HUDEP-2 (cell line): ENCODE results near the gene TOX2.
"Not testable (repeated sequence)": the region's sequence is repeated elsewhere in the genome, so short reads cannot be mapped to it uniquely, and the experiment has no call there.

Experiments used
- DNase-seq, 76 experiments: peaks; one replicate each; lab custom pipeline; 2025; ENCODE audit not compliant: unreplicated experiment in 76 of 76; lab: John Stamatoyannopoulos, UW

Gene TOX2

DNA sequence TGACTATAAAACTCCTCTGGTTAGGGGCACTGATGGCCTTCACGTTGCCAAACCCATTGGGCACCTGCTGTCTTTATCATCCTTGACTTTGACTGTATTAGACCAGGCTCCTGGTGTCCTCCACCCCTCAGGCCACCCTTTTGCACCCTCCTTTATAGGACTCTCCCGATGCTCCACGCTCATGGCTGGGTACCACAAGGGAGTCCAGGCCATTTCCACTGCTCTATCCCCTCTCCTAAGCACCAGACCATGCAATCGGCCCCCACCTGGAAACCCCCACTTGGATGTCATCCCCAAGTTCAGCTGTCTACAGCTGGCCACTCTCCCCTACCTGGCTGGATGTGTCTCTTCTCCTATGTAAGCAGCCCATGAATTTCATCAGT is 115.2 kb downstream of the TOX2 start:
- no peak for DNase-seq

DNA sequence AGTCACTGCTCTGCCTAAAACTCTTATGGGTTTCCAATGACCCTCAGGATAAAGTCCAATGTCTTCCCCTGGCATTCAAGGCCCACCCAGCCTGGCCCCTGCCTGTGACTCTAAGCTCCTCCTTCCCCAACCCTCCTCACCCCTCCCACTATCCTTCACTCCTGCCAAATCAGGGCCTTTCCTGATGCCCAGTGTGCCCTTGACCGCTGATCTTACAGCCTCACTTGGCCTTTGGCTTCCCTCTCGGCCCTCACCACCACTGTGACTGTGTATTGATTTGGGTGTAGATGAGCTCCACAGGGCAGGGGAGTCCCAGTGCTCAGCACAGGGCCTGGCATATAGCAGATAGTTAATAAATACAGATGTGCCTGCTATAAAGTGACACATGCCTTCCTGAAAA is 115.7 kb downstream of the TOX2 start:
- no peak for DNase-seq

DNA sequence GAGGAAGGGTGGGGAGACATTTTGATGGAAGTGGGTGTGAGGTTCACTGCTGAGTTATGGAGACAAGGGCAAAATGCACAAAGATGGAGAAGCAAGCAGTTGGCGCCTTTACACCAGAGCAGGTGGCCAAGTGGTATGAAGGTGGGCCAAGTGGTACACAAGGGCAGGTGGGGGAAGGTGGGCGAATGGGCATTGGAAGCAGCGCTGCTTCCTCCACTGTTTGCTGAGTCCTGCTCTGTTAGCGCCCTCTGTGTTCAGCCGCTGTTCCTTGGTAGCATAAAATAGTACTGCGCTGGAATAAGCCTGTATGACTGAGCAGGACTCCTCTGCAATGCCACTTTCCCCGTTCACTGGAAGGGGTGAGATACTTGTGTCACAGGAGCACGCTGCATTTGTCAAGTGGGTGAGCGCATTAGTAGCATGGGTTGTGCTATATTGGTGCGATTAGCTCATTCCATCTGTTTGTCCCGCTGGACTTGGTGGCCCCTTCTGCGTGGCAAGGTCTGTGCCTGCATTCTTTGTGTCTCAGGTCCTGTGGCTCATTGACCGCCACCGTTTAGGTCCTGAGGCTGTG is 116.4 kb downstream of the TOX2 start:
- DNase-seq = no peak

DNA sequence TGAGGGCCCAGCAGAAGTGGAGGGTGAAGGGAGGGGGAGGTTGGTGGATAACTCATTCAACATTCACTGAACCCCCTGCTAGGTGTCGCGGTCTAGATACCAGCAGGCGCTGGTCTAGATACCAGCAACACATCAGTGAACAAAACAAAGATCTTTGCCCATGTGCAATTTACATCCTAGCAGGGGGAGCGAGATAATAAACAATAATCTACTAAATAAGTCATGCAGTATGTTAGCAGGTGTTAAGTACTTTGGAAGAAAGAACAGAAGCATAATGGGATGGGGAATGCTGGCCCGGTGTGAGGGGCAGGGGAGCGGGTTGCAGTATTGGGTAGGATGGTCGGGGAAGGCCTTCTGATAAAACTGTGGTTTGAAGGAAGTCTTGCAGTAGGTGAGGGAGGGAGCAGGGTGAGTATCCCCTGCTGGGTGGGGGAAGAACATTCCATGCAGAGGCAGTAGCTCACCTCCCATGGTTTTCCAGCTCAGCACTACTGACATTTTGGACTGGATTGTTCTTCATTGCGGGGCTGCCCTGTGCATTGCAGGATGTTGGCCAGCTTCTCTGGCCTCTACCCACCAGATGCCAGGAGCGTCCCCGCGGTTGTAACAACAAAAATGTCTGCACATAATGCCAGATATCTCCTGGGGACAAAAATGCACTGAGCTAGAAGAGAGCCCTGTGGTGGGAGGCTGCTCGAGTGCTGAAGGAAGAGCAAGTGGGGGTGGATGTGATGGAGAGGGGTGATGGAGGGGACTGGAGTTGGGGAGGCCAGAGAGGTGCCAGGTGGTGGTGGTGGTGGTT is 117.3 kb downstream of the TOX2 start:
- no peak for DNase-seq

DNA sequence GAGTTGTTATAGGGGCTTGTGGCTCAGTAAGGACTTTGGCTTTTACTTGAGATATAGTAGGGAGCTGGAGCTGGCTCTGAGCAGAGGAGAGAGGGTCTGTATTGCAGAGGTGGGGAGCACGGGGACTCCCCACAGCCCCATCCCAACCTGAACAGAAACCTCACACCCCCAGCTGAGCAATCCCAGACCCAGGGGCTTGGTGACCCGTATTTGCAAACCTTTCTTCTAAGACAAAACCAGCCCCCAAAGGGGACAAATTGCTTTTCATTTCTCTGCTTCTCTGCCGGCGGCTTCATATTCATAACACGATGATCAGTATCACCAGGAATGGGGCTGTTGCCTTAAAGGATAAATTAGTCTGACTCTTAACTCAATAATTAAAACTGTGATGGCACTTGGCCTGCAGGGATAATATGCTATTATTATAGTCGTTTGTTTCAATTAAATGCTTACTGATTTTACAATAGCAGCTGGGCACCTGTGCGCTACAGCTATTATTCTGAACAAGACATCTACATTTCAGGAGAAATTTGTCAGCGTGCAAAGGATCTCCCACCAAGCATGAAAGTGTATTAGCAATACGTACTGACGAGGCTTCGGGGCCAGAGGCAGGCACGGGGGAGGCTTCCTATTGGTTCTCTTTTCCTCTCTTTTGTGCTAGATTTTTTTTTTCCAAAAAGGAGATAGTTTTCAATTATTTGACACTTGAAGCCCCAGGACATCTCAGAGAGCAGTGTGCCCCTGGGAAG is 118.1 kb downstream of the TOX2 start:
- no peak for DNase-seq

DNA sequence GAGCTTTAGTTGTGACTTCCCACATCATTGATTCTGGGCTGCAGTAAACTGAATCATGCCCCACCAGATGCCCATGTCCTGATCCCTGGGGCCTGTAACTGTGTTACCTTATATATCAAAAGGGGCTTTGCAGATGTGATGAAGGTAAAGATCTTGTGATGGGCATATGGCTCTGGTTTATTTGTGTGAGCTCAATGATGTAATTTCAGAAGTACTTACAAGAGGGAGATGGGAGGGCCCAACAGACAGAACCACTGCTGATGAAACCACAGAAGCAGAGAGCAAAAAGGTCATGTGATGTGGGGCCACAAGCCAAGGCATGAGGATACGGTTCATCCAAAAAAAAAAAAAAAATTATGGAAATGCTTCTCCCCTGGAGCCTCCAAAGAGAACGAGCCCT is 118.7 kb downstream of the TOX2 start:
- no peak for DNase-seq

DNA sequence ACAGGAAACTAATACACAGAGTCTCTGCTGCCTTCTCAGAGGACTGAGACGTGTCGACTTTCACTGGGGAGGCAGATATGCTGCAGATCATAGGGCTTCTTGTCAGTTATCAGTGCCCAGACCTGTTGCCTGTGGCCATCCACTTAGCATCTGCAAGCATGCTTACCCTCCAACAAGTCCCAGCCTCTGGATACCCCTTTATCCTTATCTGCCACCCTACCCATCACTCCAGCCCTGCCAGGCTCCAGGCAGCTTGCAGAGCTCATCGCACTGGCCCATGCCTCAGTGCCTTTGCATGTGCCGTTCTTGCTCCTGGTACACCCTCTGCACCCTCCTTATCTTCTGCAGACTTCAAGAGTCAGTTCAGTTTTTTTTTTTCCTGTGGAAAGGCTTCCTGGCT is 119.2 kb downstream of the TOX2 start:
- DNase-seq = no peak

DNA sequence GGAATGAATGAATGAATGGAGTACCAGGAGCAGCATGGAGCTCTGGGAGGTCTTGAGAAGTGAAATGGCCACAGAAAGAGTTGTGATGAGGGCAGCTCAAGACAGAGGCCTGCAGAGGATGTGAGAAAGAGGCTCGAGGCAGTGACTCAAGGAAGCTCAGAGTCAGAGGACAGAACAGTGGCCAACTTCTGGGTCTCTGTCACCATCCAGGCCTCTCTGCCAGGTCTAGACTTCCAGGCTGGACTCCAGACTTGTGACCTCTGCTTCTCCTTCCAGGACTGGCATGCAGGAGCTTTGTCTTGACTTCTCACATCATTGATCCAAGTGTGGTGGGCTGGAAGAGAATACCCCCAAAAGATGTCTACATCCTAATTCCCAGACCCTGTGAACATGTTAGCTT is 119.8 kb downstream of the TOX2 start:
- DNase-seq = no peak

DNA sequence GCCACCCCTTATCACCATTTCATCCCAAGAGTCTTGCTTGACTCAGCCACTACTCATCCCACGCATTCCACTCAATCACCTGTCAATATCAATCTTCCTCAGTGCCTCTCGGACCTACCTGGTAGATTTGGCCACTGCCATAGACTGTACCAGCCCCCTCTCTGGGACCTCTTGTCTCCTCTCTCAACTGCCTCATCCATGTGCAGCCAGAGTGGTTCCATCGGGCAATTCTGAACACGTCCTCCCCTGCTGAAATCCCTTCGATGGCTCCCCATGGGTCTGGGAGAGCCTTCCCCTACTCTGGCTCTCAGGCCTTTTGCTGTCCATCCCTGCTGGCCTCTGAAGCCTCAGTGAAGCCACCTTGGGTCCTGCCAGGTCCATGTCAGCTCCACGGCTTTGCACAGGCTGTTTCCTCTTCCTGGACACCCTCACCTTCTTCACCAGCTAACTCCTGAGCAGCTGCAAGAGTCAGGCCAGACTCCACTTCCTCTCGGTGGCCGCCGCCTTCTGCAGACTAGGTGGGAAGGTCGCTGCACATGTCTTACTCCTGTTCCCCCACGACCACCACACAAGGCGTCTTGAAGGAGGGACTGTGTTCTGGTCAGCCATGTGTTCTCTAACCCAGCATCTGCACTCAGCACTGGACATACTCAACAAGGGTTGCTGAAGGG is 120.4 kb downstream of the TOX2 start:
- DNase-seq = no peak

DNA sequence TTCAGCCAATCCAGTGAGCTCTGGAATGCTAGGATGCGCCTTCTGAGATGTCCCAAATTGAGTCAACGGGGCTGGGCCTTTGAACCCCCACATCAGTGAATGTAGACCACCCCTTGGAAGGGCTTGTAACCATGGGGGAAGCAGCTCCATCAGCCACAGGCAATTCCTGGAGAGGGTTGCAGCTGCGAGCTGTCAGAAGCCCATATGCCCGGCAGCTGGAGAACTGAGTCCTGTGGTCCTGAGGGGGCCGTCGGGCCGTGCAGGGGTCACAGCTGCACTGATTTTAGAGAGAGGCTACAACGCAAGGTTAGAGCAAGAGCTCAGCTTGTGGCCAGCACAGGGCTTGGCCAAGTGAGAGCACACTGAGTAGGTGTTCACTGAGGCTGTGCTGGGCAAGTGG is 121.3 kb downstream of the TOX2 start:
- no peak for DNase-seq

DNA sequence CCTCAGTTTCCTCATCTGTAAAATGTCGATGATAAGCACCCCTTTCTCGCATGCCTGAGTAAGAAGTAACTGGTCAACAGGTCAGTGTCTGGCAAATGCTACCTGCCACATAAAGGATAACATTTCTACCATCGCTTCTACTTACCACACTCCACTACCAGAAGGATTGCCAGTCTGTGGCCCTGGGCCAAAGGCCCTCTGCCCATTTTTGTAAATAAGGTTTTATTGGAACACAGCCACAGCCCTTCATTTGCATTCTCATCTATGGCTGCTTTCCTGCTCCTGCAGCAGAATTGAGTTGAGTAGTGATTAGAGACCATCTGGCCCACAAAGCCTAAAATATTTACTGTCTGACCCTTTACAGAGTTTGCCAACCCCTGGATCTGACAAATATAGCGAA is 121.8 kb downstream of the TOX2 start:
- DNase-seq = no peak

DNA sequence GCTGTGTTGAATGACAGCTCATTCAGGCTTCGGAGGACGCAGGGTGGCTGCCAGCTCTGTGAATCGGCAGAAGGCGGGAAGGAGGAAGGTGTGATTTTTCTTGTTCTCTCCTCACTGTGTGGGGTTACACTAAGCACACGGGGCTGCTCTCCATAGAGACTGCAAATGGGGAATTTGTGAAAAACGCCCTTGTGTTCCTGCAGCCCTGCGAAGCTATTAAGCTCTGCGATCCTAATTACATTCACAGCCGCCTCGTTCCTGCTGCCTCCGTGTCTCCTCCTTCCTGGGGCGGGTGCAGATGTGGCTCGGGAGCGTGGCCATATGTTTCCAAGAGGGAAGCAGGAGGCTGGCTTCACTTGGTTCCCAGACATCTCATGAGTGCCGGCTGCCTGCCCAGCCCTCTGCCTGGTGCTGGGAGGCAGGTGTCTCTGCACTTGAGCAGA is 124.0 kb downstream of the TOX2 start:
- DNase-seq = no peak

DNA sequence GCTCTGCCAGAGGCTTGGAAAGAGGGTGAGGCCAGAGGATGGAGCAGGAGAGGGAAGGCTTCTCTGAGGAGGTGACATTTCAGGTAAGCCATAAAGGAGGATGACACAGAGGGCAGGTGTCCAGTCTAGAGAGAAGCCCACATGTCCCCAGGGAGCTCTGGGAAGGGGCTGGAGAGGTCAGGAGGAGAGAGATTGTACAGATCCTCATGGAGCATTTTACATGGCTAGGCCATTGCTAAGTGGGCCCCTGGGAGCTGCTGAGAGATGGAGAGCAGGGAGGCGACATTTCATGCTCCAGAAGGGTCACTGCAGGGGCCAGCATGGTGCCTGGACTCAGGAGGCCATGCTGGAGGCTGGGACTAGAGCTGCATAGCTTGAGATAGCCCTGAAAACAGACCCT is 124.5 kb downstream of the TOX2 start:
- DNase-seq = no peak

DNA sequence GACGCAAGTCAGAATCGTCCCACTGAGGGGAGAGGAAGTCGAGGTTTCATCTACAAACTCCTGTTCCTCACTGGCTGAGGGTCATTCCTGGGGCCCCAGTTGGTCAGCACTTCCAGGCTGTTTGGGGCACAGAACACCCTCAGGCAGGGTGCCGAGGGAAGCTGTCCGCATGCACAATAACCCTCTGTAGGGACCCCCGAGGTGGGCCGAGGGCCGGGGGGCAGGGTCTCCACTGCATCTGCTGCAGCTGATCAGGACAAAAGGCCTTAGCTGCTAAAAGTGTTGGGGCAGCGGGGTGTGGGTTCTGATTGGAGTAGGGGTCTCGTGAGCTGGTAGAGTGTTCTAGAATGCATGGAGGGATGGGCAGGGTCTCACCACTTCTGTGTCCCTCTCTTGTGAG is 125.1 kb downstream of the TOX2 start:
- DNase-seq = no peak

DNA sequence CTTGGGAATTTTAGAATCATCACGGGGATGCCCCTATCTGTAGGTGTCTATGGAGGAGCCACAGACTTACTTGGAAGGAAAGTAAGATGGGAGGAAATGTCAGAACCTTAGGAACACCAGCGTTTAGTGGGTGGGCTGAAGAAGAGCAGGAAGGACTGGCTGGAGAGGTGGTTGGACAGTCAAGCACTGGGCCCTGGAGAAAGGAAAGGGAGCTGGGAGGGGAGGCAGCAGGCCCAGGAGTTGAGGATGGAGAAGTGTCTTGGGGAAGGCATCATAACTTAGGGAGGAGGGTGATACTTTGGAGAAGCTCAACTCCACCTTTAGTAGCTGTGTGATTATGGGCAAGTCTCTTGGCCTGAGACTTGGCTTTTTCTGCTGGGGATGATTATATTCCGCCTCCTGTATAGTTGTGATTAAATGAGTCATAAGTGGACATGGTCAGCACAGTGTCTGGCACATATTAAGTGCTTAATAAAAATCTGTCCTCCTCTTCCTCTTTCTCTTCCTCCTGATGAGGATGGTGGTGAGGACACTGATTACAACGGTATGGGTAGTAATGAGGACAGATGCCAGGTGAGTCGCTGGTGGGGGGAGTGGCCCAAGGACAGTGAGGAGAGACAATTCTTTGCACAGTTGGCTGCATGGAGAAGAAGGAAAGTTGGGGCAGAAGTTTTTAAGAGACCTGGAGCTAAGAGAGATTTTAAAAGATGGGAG is 125.7 kb downstream of the TOX2 start:
- DNase-seq = no peak

DNA sequence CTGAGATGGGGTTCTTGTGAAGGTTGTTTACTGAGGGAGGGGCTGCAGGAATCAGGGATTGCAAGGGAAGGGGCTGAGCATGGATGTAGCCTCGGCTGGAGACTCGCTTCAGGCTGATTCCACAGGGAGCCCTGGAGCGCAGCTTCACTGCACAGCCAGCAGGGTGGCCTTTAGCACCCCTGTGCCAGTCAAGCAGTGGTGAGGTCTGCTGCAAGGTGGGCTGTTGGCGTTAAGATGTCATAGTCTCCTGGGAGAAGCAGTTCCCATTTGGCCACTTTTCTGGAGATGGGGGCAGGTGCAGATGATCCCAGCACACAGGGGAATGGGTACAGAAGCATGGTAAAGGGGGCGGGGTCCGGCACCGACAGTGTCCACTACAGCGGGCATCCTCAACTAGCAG is 126.3 kb downstream of the TOX2 start:
- DNase-seq = no peak

DNA sequence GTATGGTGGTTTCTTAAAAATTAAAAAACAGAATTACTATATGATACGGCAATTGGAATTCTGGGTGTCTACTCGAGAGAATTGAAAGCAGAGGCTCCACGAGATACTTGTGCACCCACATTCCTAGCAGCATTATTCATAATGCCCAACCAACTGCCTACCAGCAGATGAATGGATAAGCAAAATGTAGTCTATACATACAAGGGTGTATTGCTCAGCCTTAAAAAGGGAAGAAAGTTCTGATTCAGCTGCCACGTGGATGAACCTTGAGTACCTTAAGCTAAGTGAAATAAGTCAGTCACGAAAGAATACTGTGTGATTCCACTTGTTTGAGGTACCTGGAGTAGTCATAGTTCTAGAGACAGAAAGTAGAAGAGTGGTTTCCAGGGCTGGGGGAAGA is 130.1 kb downstream of the TOX2 start:
- DNase-seq = not testable (repeated sequence)

DNA sequence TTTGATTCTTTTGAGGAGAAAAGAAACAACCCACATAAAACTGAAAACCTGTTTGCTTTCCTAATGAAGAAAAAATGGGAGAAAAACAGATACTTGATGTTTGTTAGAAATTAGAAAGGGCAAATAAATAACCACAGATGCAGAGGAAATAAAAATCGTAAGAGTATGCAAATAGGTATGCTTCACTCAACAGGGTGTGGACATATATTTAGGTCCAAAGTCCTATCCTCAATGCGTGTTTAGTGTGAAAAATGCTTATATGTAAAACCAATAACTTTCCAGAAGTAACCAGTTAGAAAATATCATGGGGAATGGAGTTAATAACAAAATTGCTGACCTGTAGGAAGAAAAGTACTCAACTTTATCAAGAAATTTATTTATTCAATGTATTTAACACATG is 135.7 kb downstream of the TOX2 start:
- DNase-seq = no peak

DNA sequence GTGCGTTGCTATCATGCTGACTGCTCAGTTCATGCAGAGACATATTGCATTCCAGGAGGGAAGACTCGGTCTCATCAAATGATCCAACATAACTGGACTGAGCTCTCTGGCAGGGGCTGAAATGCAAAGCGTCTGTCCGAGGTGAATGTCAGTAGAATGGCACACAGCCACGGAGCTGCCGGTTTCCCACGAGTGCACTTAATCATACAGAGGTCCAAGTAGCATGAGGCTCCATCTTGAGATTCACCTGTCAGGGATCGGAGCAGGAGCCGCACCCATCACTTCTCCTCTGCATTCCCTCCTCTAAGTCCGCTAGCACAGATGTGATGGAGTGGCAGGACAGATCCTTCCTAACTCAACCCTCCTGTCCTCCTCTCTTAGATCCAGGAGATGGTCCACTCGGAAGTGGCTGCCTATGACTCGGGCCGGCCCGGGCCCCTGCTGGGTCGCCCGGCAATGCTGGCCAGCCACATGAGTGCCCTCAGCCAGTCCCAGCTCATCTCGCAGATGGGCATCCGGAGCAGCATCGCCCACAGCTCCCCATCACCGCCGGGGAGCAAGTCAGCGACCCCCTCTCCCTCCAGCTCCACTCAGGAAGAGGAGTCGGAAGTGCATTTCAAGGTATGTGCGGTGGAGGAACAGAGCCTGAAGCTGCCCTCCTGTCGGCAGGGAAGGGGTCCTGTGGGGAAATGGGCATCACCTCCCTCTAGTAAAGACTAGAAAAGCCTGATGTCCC is 136.4 kb downstream of the TOX2 start:
- DNase-seq = no peak

DNA sequence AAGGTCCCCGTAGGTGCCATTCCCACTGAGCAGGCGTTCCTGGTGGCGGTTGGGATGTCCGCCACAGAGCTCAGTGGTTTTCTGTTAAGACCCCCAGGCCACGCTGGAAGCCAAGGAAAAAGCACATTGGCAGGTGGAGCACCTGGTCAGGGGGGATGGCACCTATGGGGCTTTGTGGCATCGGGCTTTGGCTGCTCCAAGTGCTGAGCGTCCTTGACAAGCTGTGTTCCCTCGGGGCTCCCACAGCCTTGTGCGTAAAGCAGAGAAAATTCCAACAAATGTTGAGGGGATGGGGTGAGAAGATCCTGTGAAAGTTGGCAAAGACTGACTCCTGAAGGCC is 137.0 kb downstream of the TOX2 start:
- DNase-seq = no peak
